A549 (cell line): ENCODE results near the gene MSL1. TPM values are rescaled to one million over a fixed set of nuclear protein-coding genes. Genes with fewer than 3 reads are reported as not detected.

Source experiments
- ATAC-seq, 2 experiments: fragments of 200-7000 bp in 1 of 2; fragments of >200 bp in 1 of 2; cut with Nextera tagmentation in 1 of 2; cut with Tn5 transposase in 1 of 2; 3 replicates each; pipeline versions ENCODE4 v1.8.0 to v1.9.1; 2018 to 2020; ENCODE audit warnings: mild to moderate bottlenecking in 1 of 2, moderate library complexity in 1 of 2
- CTCF ChIA-PET: fragments of 300-600 bp; sonication (Branson Sonifier 250); formaldehyde crosslinking; extraction: SDS; loops from one replicate; lab custom pipeline; 2021; ENCODE audit warnings: antibody characterized with exemption, inconsistent platforms; lab: Yijun Ruan, JAX
- POLR2A ChIA-PET: fragments of 350-600 bp; formaldehyde crosslinking; extraction: SDS; loops from one replicate; lab custom pipeline; 2021; ENCODE audit warnings: antibody characterized with exemption, inconsistent platforms; lab: Yijun Ruan, JAX
- DNase-seq, 2 experiments: peaks; one replicate each; pipeline versions ENCODE4 v3.0.0 to v3.0.0-alpha.2; 2011 to 2016; ENCODE audit warnings: low read depth in 1 of 2, low spot score in 1 of 2
- FAIRE-seq: peaks from 2 replicates; lab custom pipeline; 2011; peaks lifted over from hg19 to GRCh38; lab: Jason Lieb, UNC
- H3K27ac ChIP-seq, 2 experiments: fragments of >200 bp; sonication (Bioruptor Twin); formaldehyde crosslinking; 3 replicates each; pipeline ENCODE4 v1.5.1; 2016 to 2017
- H3K4me1 ChIP-seq: fragments of >200 bp; sonication (Bioruptor Twin); formaldehyde crosslinking; 3 replicates; pipeline ENCODE4 v1.6.1; 2016
- H3K4me2 ChIP-seq: fragments of >200 bp; sonication (Bioruptor Twin); formaldehyde crosslinking; 3 replicates; pipeline ENCODE4 v1.6.1; 2016
- H3K4me3 ChIP-seq: fragments of >200 bp; sonication (Bioruptor Twin); formaldehyde crosslinking; 3 replicates; pipeline ENCODE4 v1.5.1; 2016
- H3K9me3 ChIP-seq: fragments of >200 bp; sonication (Bioruptor Twin); formaldehyde crosslinking; 3 replicates; pipeline ENCODE4 v1.6.1; 2016
- CBX8 ChIP-seq: fragments of 200-600 bp; sonication (generic); IDR thresholded peaks from 2 replicates; pipeline ENCODE4 v1.6.1; 2016
- CHD2 ChIP-seq: fragments of 150-350 bp; IDR thresholded peaks from 2 replicates; pipeline ENCODE4 v1.6.1; 2014; ENCODE audit warnings: low read length; ENCODE audit not compliant: partially characterized antibody
- EHF ChIP-seq: fragments of 250-450 bp; sonication (Bioruptor Pico); IDR thresholded peaks from 2 replicates; pipeline ENCODE4 v1.5.0; 2020; ENCODE audit warnings: mild to moderate bottlenecking
- FOSB ChIP-seq: fragments of 250-450 bp; sonication (Bioruptor Pico); IDR thresholded peaks from 2 replicates; pipeline ENCODE4 v1.5.0; 2020; ENCODE audit warnings: mild to moderate bottlenecking, moderate library complexity
- FOSL2 ChIP-seq, 2 experiments: fragments of 450-650 bp in 1 of 2; fragments of >200 bp in 1 of 2; sonication (Bioruptor Twin) in 1 of 2; formaldehyde crosslinking; IDR thresholded peaks; 2 replicates each; pipeline versions ENCODE4 v1.5.0 to v1.6.1; 2016 to 2020; ENCODE audit warnings: mild to moderate bottlenecking in 1 of 2, moderate library complexity in 1 of 2
- GATA3 ChIP-seq: IDR thresholded peaks from 2 replicates; pipeline ENCODE4 v1.6.1; 2012; ENCODE audit warnings: borderline replicate concordance
- JUN ChIP-seq, 2 experiments: fragments of >200 bp; sonication (Bioruptor Twin); formaldehyde crosslinking; IDR thresholded peaks; 2 replicates in 1 of 2; 3 replicates in 1 of 2; pipeline ENCODE4 v1.6.1; 2016 to 2017
- KDM1A ChIP-seq: fragments of 200-600 bp; sonication (generic); IDR thresholded peaks from 2 replicates; pipeline ENCODE4 v1.6.1; 2016; ENCODE audit warnings: low read depth, mild to moderate bottlenecking
- KDM5A ChIP-seq: fragments of 200-600 bp; sonication (generic); IDR thresholded peaks from 2 replicates; pipeline ENCODE4 v1.6.1; 2016; ENCODE audit warnings: antibody characterized with exemption, mild to moderate bottlenecking
- MAZ ChIP-seq: fragments of 150-350 bp; IDR thresholded peaks from 2 replicates; pipeline ENCODE4 v1.6.1; 2014; ENCODE audit warnings: antibody characterized with exemption, low read depth, low read length, borderline replicate concordance
- NFE2L2 ChIP-seq: fragments of 150-350 bp; conservative IDR thresholded peaks from 2 replicates; pipeline ENCODE4 v1.6.1; 2014; ENCODE audit warnings: low read length
- RARB ChIP-seq: fragments of 250-450 bp; sonication (Bioruptor Pico); IDR thresholded peaks from 2 replicates; pipeline ENCODE4 v1.8.0; 2021; ENCODE audit warnings: mild to moderate bottlenecking, moderate library complexity
- RCOR1 ChIP-seq: fragments of 150-350 bp; IDR thresholded peaks from 2 replicates; pipeline ENCODE4 v1.6.1; 2014; ENCODE audit warnings: antibody characterized with exemption, low read length, low read depth
- RFX5 ChIP-seq: fragments of 450-650 bp; IDR thresholded peaks from 2 replicates; pipeline ENCODE4 v1.7.1; 2014; ENCODE audit warnings: antibody characterized with exemption, mild to moderate bottlenecking, moderate library complexity
- RNF2 ChIP-seq: fragments of 200-600 bp; sonication (generic); IDR thresholded peaks from 2 replicates; pipeline ENCODE4 v1.6.1; 2016; ENCODE audit warnings: low read depth, mild to moderate bottlenecking, antibody characterized with exemption, moderate library complexity, borderline replicate concordance
- SMC3 ChIP-seq: fragments of >200 bp; sonication (Bioruptor Twin); formaldehyde crosslinking; IDR thresholded peaks from 3 replicates; pipeline ENCODE4 v1.6.1; 2018; ENCODE audit warnings: inconsistent platforms
- TFCP2L1 ChIP-seq: fragments of 250-450 bp; sonication (Bioruptor Pico); IDR thresholded peaks from 2 replicates; pipeline ENCODE4 v1.5.0; 2021; ENCODE audit warnings: mild to moderate bottlenecking
- TP53 ChIP-seq: fragments of 250-450 bp; sonication (Bioruptor Pico); IDR thresholded peaks from 2 replicates; pipeline ENCODE4 v1.5.0; 2021; ENCODE audit warnings: mild to moderate bottlenecking, moderate library complexity
- ZNF302 ChIP-seq: fragments of 250-450 bp; sonication (Bioruptor Pico); IDR thresholded peaks from 2 replicates; pipeline ENCODE4 v1.9.0; 2021; ENCODE audit warnings: inconsistent platforms, mild to moderate bottlenecking, moderate library complexity
- ZSCAN20 ChIP-seq: fragments of 250-450 bp; sonication (Bioruptor Pico); IDR thresholded peaks from 2 replicates; pipeline ENCODE4 v1.8.0; 2022; ENCODE audit warnings: mild to moderate bottlenecking, moderate library complexity
- WGBS: methylation state at CpG from one replicate; pipeline ENCODE4 v1.1.6; 2017; ENCODE audit errors: missing lambda C conversion rate; 5-methylcytosine and 5-hydroxymethylcytosine counted together
- polyA plus RNA-seq, 4 experiments: library from polyadenylated mRNA; depleted of rRNA in 3 of 4; stranded (reverse); fragments of >200 nt; fragmentation: RNase III in 1 of 4; extraction: RNeasy Plus Mini Kit Qiagen cat#74134 plus additional on column Dnase treatment in 1 of 4; gene quantifications; 2 replicates in 3 of 4; 3 replicates in 1 of 4; pipeline ENCODE4 v1.2.3, GENCODE V29; 2011 to 2017
- TF ChIP-seq, protein P1 (sequence below): fragments of 250-450 bp; sonication (Bioruptor Pico); IDR thresholded peaks from 2 replicates; pipeline ENCODE4 v1.5.0; 2021; ENCODE audit warnings: mild to moderate bottlenecking, moderate library complexity, borderline replicate concordance
- TF ChIP-seq, protein P2 (sequence below): IDR thresholded peaks from 2 replicates; pipeline ENCODE4 v1.6.1; 2012
- TF ChIP-seq, protein P3 (sequence below): fragments of 150-350 bp; IDR thresholded peaks from 2 replicates; pipeline ENCODE4 v1.6.1; 2014; ENCODE audit warnings: low read depth, mild to moderate bottlenecking, low read length
- TF ChIP-seq, protein P4 (sequence below): IDR thresholded peaks from 2 replicates; pipeline ENCODE4 v1.6.1; 2012

The MSL1 gene
- polyA plus RNA-seq, 2 of the 4 experiments (the other 2 are of a cell fraction): 64.8 to 95.1 TPM

DNA sequence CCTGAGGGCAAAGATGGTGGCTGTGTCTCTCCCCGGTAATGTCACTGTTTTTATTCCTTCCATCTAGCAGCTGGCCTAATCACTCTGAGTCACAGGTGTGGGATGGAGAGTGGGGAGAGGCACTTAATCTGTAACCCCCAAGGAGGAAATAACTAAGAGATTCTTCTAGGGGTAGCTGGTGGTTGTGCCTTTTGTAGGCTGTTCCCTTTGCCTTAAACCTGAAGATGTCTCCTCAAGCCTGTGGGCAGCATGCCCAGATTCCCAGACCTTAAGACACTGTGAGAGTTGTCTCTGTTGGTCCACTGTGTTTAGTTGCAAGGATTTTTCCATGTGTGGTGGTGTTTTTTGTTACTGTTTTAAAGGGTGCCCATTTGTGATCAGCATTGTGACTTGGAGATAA lies 50.0 kb downstream of the MSL1 start (continued):
- TF ChIP-seq GATA3 (no peak), NFE2L2 (no peak)
- TF ChIP-seq, protein P1, sequence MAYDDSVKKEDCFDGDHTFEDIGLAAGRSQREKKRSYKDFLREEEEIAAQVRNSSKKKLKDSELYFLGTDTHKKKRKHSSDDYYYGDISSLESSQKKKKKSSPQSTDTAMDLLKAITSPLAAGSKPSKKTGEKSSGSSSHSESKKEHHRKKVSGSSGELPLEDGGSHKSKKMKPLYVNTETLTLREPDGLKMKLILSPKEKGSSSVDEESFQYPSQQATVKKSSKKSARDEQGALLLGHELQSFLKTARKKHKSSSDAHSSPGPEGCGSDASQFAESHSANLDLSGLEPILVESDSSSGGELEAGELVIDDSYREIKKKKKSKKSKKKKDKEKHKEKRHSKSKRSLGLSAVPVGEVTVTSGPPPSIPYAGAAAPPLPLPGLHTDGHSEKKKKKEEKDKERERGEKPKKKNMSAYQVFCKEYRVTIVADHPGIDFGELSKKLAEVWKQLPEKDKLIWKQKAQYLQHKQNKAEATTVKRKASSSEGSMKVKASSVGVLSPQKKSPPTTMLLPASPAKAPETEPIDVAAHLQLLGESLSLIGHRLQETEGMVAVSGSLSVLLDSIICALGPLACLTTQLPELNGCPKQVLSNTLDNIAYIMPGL (CRISPR knock-in tag): no peak

DNA sequence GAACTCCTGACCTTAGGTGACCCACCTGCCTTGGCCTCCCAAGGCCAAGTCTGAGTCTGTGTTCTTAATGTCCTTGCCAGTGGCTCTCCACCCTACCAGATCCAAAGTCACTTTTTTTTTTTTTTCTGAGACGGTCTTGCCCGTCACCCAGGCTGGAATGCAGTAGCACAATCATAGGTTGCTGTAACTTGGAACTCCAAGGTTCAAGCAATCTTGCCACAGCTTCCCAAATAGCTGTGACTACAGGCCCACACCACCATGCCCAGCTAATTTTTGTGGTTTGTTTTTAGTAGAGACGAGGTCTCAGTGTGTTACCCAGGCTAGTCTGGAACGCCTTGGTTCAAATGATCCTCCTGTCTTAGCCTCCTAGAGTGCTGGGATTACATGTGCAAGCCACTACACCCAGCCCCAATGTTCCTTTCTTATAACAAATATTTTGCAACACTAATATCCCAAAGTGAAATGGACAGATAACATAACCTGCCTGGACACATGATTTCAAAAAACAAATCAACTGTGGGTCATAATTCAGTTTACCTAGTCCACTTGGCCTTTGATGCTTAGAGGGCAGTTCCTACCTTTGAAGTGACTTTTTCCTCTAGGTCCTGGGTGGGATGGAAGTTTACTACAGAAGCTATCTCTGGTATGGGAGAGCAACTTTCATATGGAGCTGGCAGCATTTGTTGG lies 51.5 kb downstream of the MSL1 start:
- POLR2A ChIA-PET: interaction anchor here (1.1 to 1.3 kb wide), 3 partner anchors 18 to 52 kb away, joined by 3 to 5 read pairs (median 4); partner anchors contain the start of gene CASC3

DNA sequence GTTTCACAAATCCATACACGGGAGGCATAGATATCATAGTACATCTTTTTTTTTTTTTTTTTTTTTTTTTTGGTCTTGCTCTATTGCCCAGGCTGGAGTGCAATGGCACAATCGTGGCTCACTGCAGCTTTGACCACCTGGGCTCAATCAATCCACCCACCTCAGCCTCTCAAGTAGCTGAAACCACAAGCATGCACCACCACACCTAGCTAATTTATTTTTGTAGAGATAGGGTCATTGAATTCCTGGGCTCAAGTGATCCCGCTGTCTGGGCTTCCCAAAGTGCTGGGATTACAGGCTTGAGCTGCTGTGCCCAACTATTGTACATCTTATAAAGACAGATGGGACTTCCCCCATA lies 52.0 kb downstream of the MSL1 start:
- peaks cover 7% of the 10 kb centered on the region; the same call in 1 of the 3 replicates for H3K4me1 ChIP-seq
- no peak overlapping the region for H3K4me3 ChIP-seq
- FAIRE-seq (no peak), ATAC-seq (no peak), DNase-seq (no peak)
- TF ChIP-seq RNF2 (no peak), TFCP2L1 (CRISPR knock-in tag) (no peak), ZSCAN20 (CRISPR knock-in tag) (no peak), ZNF302 (no peak), EHF (CRISPR knock-in tag) (no peak), TP53 (CRISPR knock-in tag) (no peak), RARB (CRISPR knock-in tag) (no peak), MAZ (no peak), CBX8 (no peak), RCOR1 (no peak), JUN (IDR thresholded peaks at IDR 0.05) (no peak), CHD2 (no peak), RFX5 (no peak), FOSB (no peak), SMC3 (no peak), FOSL2 (IDR thresholded peaks at IDR 0.05) (no peak), FOSL2 (CRISPR knock-in tag; IDR thresholded peaks at IDR 0.05) (no peak)
- TF ChIP-seq, protein P2, sequence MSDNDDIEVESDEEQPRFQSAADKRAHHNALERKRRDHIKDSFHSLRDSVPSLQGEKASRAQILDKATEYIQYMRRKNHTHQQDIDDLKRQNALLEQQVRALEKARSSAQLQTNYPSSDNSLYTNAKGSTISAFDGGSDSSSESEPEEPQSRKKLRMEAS: no peak
- TF ChIP-seq, protein P3, sequence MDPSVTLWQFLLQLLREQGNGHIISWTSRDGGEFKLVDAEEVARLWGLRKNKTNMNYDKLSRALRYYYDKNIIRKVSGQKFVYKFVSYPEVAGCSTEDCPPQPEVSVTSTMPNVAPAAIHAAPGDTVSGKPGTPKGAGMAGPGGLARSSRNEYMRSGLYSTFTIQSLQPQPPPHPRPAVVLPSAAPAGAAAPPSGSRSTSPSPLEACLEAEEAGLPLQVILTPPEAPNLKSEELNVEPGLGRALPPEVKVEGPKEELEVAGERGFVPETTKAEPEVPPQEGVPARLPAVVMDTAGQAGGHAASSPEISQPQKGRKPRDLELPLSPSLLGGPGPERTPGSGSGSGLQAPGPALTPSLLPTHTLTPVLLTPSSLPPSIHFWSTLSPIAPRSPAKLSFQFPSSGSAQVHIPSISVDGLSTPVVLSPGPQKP: no peak
- no peak overlapping the region for H3K27ac ChIP-seq
- H3K9me3 ChIP-seq: no peaks in the 10 kb centered on the region
- no peak overlapping the region for H3K4me2 ChIP-seq
- POLR2A ChIA-PET: interaction anchor here (1.1 to 1.3 kb wide), 2 partner anchors 18 to 34 kb away, joined by 4 to 5 read pairs; partner anchors contain the start of gene CASC3
- CTCF ChIA-PET: interaction anchor here (1.3 to 16.5 kb wide), 9 partner anchors 11 to 181 kb away, joined by 3 to 195 read pairs (median 9); partner anchors contain the start of gene WIPF2
- 83% methylated on average over 3 of the region's 3 CpGs for WGBS

More for the DNA sequence above, 51.5 kb downstream of the MSL1 start:
- FAIRE-seq: no peak
- Histone ChIP-seq H3K9me3 (no peaks in the 10 kb centered on the region), H3K4me2 (no peak overlapping the region), H3K4me3 (no peak overlapping the region)
- no peak for TF ChIP-seq KDM5A
- no peak for TF ChIP-seq RNF2
- no peak for TF ChIP-seq SMC3
- no peak for TF ChIP-seq TP53 (CRISPR knock-in tag)
- TF ChIP-seq RARB (CRISPR knock-in tag): no peak
- no peak for TF ChIP-seq MAZ
- TF ChIP-seq, protein P4, sequence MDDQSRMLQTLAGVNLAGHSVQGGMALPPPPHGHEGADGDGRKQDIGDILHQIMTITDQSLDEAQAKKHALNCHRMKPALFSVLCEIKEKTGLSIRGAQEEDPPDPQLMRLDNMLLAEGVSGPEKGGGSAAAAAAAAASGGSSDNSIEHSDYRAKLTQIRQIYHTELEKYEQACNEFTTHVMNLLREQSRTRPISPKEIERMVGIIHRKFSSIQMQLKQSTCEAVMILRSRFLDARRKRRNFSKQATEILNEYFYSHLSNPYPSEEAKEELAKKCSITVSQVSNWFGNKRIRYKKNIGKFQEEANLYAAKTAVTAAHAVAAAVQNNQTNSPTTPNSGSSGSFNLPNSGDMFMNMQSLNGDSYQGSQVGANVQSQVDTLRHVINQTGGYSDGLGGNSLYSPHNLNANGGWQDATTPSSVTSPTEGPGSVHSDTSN: no peak
- no peak for TF ChIP-seq KDM1A
- TF ChIP-seq, all 56 proteins: peak for 0
- Histone ChIP-seq H3K27ac (no peak overlapping the region), H3K4me1 (peaks cover 8% of the 10 kb centered on the region; the same call in 2 of the 3 replicates)
- WGBS: 97% methylated on average over 4 of the region's 4 CpGs
- ATAC-seq (no peak), DNase-seq (no peak)
- CTCF ChIA-PET: interaction anchor here (0.8 to 16.5 kb wide), 13 partner anchors 11 to 181 kb away, joined by 3 to 195 read pairs (median 6); partner anchors contain the start of gene WIPF2
